Ecto neural progenitor cell (in vitro differentiated cells): ENCODE measurements around the gene ZDHHC16.

Experiments used
- DNase-seq: peaks from one replicate; pipeline ENCODE4 v3.0.0-alpha.2; 2018; ENCODE audit warnings: low spot score

Gene ZDHHC16

DNA sequence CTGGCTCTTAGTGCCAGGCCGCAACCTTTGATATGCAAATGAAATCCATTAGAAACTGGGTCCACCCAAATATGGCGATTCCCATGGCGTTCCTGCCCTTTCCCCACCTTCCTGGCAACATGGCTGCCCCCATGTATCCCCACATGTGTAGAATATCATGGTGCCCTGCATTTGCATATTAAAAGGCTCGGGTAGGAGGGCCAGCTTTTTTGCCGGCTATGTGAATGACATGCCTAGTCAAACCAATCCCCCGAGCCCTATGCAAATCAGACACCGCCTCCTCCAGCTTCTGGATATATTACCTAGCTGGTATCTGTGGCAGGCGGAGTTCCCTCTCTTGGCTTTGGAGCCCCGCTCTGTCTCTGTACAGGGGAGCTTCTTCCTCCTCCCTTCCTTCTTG, 34.0 kb downstream of the ZDHHC16 start:
- DNase-seq, result peak; percentile 78

GRCh38 chr10:97481071-97481470, 35.1 kb downstream of the ZDHHC16 start:
- no peak for DNase-seq

DNA sequence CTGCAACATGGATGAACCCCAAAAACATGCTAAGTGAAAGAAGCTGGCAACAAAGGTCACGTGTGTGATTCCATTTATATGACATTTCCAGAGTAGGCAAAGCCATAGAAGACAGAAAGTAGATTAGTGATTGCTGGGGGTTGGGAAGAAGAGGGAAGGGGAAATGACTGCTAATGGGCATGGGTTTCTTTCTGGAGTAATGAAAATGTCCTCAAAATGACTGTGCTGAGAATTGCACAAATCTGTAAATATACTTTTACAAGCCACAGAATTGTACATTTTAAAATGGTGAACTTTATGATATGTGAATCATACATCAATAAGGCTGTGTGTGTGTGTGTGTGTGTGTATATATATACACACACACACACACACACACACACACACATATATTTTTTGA, 36.4 kb downstream of the ZDHHC16 start:
- no peak for DNase-seq

- no peak for DNase-seq
Measured at GRCh38 chr10:97483506-97483905, 37.5 kb downstream of the ZDHHC16 start.

- DNase-seq, result no peak
Measured at GRCh38 chr10:97483921-97484320, 37.9 kb downstream of the ZDHHC16 start.

- no peak for DNase-seq
Measured at GRCh38 chr10:97485647-97486281, 39.8 kb downstream of the ZDHHC16 start.

- DNase-seq, result no peak
Measured at GRCh38 chr10:97490592-97490991, 44.6 kb downstream of the ZDHHC16 start.

DNA sequence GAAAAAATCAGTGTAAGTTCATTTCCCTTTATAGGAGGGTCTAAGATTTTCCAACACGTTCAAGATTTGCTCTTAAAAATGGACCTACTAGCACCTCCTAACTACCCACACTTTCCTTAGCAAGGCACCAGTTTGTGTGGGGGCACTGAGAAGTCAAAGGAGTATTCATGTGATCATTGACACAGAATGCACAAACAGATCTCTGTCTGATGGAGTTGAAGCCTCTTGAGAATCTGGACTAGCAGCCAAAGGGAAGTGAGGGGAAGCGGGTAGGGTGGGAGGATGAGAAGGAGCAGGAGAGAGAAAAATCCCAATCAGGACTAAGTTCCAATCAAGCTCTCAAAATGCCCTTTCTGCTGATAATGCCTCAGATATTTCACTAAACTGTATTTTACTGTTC, 48.2 kb downstream of the ZDHHC16 start:
- no peak for DNase-seq

- DNase-seq, result no peak
Measured at GRCh38 chr10:97494863-97495506, 49.0 kb downstream of the ZDHHC16 start.

DNA sequence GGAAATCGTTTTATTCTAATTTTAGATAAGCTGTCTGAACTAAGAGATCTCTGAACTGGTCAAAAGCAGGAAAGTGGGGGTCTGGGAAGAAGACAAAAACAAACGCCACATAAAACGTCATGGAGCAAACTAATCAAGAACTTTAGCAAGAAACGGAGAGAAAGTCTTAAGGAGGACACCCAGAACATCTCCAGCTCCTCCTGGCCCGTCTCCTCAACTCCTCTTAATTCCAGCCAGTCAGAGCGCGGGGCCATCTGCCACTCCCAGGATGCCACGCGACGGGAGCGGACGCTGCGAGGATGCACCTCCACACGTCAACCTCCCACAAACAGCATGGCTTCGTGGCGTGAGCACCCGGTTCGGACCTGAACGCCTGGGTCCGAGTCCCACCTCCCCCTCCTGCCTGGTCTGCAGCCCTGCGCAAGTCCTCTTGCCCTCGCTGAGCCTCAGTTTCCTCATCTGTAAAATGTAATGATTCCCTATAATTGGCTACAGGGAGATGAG, 51.6 kb downstream of the ZDHHC16 start:
- peak; percentile 82 for DNase-seq

DNA sequence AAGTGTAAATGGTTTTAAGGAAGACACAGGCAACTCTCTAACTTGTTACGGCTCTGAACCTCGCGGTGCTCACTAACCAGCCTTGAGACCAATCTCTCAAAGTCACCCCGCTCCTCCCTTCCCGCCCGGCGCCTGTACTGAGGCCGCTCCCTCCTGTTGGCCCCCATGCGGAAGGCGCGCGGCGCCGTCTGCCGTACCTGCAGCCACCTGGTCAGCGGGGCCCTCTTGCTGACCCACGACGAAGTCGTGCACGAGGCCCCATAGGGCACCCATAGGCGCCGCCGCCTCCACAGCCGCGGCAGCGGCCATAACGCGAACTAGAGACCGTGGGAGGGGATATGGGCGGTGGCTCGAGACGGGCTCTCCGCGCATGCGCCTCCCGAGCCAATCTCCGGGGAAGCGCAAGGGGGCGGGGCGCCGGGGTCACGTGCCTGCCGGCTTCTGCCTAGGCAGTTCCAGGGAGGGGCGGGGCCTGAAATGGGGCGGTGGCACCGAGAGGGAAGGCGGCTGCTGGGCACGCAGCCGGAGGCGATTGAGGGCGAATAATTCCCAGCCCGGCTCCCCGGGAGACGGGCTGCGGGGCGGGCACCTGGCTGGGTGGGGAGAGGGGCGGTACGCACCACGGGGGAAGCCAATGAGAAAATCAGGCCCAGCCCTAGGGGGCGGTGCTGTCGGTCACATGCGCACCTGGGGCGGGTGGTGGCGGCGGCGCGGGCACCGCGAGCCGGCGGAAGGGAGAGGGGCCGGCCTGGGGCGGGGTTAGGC, 52.3 kb downstream of the ZDHHC16 start, which contains the start of gene MMS19:
TSS of gene MMS19 (minus strand) at position 347 of the 765 bp plus-strand sequence. CDS start at position 309, 38 bp downstream.
- peak; percentile 100 for DNase-seq

GRCh38 chr10:97498841-97499560, 53.0 kb downstream of the ZDHHC16 start, which contains the start of gene UBTD1:
TSS of gene UBTD1 (plus strand) at chr10:97498924. CDS start at chr10:97499204, 280 bp downstream.
- peak; percentile 77 for DNase-seq

GRCh38 chr10:97499561-97500296, 53.8 kb downstream of the ZDHHC16 start:
- no peak for DNase-seq

- no peak for DNase-seq
Measured at GRCh38 chr10:97500297-97500575, 54.3 kb downstream of the ZDHHC16 start.

DNA sequence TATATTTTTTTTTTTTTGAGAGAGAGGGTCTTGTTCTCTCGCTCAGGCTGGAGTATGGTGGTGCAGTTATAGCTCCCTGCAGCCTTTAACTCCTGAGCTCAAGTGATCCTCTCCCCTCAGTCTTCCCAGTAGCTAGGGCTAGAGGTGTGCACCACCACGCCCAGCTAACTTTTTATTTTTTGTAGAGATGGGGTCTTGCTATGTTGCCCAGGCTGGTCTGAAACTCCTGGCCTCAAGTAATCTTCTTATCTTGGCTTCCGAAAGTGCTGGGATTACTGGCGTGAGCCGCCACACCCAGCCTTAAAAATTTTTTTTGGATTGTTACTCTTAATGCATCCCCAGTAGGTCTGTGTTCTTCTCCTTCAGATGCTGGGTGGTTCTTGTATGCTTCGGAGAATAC, 56.9 kb downstream of the ZDHHC16 start:
- no peak for DNase-seq

DNA sequence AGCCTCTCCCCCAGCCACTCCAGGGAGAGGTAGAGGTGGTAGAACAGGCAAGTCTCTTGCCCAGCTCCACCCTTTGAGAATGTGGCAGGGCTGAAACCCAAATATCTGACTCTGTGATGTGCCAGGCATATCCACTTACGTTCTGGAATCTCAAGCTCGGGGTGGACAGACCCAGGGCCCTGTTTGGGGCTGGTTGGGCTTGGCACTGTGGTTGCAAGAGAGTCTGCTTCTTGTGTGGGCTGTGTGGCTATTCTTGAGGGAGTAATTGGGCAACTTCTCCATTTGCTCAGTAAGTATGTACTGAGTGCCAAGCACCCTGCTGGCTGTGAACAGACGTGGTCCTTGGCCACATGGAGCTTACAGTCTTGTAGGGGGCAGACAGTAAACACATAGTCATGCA, 57.4 kb downstream of the ZDHHC16 start:
- no peak for DNase-seq

DNA sequence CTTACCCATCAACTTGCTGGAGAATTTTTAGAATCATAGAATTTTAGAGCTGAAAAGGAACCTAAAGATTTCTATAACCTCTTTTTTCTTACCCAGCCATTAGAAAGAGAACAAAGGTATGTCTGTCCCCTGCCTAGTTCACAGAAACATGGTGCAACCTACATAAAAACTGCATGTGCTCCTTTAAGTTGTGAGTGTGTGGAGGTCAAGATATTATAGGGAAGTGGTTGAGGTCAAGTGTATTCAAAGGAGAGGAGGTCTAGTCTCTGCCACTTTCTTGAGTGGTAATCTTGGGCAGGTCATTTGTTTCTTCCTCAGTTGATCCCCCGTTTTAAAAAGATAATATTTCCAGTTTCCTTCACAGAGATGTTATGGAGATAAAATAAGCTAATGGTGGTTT, 59.2 kb downstream of the ZDHHC16 start:
- no peak for DNase-seq

DNA sequence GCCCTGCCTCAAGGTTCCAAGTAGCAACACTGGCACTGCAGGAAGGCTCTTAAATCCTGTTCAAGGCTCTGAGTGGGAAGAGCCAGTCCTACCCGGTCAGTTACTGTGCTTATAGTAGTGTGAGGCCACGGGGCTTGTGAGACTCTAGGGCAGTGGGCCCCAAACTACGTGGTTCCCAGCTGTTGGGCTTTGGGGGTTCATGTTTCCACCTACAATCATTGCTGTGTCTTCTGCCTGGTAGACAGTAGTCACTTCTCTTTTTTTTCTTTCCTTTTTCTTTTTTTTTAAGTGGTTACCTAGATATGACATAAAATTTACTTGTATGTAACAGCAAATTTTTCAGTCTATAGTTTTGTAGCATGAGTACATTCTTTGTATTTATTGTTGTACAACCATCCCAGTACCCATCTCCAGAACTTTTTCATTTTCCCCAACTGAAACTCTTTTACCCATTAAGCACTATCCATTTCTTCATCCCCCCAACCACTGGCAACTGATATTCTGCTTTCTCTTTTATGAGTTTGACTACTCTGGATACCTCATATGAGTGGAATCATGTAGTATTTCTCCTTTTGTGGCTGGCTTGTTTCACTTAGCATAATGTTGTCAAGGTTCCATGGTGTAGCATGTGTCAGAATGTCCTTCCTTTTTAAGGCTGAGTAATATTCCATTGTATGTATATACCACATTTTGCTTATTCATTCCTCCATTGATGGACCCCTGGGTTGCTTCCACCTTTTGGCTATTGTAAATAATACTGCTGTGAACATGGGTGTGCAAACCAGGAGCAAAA, 60.4 kb downstream of the ZDHHC16 start:
- DNase-seq, result no peak
